ENCODE results near the gene TMEM120B.
"Not testable (repeated sequence)": the region's sequence is repeated elsewhere in the genome, so short reads cannot be mapped to it uniquely, and the experiment has no call there.

The TMEM120B gene

GRCh38 chr12:121738340-121738858, 25.8 kb downstream of the TMEM120B start:
- H3K36me3 ChIP-seq (ENCODE audit: insufficient read depth) = no peaks in the 10 kb centered on the region
- TF ChIP-seq CTCF (conservative IDR thresholded peaks at IDR 0.05; ENCODE audit: low read depth, low read length) = no peak
- no peaks in the 10 kb centered on the region for H3K4me1 ChIP-seq (ENCODE audit: low read depth, poor library complexity, severe bottlenecking)
- H3K4me2 ChIP-seq = no peak overlapping the region
- H2AFZ ChIP-seq (ENCODE audit: low read depth) = no peak overlapping the region
- H3K4me3 ChIP-seq (IDR thresholded peaks at IDR 0.05; ENCODE audit: insufficient read depth, low read depth, low read length) = no peak overlapping the region
- H4K20me1 ChIP-seq (ENCODE audit: insufficient read depth) = no peaks in the 10 kb centered on the region
- H3K27me3 ChIP-seq (ENCODE audit: insufficient read depth, low read depth) = no peaks in the 10 kb centered on the region
- H3K9ac ChIP-seq = no peak overlapping the region
- H3K79me2 ChIP-seq (ENCODE audit: insufficient read depth, low read depth) = no peaks in the 10 kb centered on the region
- H3K27ac ChIP-seq = no peak overlapping the region

- no peaks in the 10 kb centered on the region for H3K36me3 ChIP-seq (ENCODE audit: insufficient read depth)
- H3K9ac ChIP-seq = no peak overlapping the region
- no peak overlapping the region for H3K4me3 ChIP-seq (IDR thresholded peaks at IDR 0.05; ENCODE audit: insufficient read depth, low read depth, low read length)
- H4K20me1 ChIP-seq (ENCODE audit: insufficient read depth) = no peaks in the 10 kb centered on the region
- no peaks in the 10 kb centered on the region for H3K27me3 ChIP-seq (ENCODE audit: insufficient read depth, low read depth)
- H2AFZ ChIP-seq (ENCODE audit: low read depth) = no peak overlapping the region
- no peak overlapping the region for H3K4me2 ChIP-seq
- H3K27ac ChIP-seq = no peak overlapping the region
- H3K4me1 ChIP-seq (ENCODE audit: low read depth, poor library complexity, severe bottlenecking) = no peaks in the 10 kb centered on the region
- H3K79me2 ChIP-seq (ENCODE audit: insufficient read depth, low read depth) = no peaks in the 10 kb centered on the region
- TF ChIP-seq CTCF (conservative IDR thresholded peaks at IDR 0.05; ENCODE audit: low read depth, low read length) = no peak
Observed at GRCh38 chr12:121740847-121741246, 28.3 kb downstream of the TMEM120B start.

- H3K4me2 ChIP-seq = no peak overlapping the region
- H3K27me3 ChIP-seq (ENCODE audit: insufficient read depth, low read depth) = no peaks in the 10 kb centered on the region
- H3K36me3 ChIP-seq (ENCODE audit: insufficient read depth) = no peaks in the 10 kb centered on the region
- no peak overlapping the region for H3K27ac ChIP-seq
- H3K4me3 ChIP-seq (IDR thresholded peaks at IDR 0.05; ENCODE audit: insufficient read depth, low read depth, low read length) = no peak overlapping the region
- H4K20me1 ChIP-seq (ENCODE audit: insufficient read depth) = no peaks in the 10 kb centered on the region
- TF ChIP-seq CTCF (conservative IDR thresholded peaks at IDR 0.05; ENCODE audit: low read depth, low read length) = no peak
- H3K79me2 ChIP-seq (ENCODE audit: insufficient read depth, low read depth) = no peaks in the 10 kb centered on the region
- H2AFZ ChIP-seq (ENCODE audit: low read depth) = no peak overlapping the region
- no peak overlapping the region for H3K9ac ChIP-seq
- H3K4me1 ChIP-seq (ENCODE audit: low read depth, poor library complexity, severe bottlenecking) = no peaks in the 10 kb centered on the region
Observed at GRCh38 chr12:121741743-121742142, 29.2 kb downstream of the TMEM120B start.

GRCh38 chr12:121745545-121745944, 33.0 kb downstream of the TMEM120B start:
- H3K27me3 ChIP-seq (ENCODE audit: insufficient read depth, low read depth); H3K27ac ChIP-seq; H3K4me2 ChIP-seq; H3K36me3 ChIP-seq (ENCODE audit: insufficient read depth); H3K79me2 ChIP-seq (ENCODE audit: insufficient read depth, low read depth); H4K20me1 ChIP-seq (ENCODE audit: insufficient read depth); H3K9ac ChIP-seq; H3K4me1 ChIP-seq (ENCODE audit: low read depth, poor library complexity, severe bottlenecking); H3K4me3 ChIP-seq (IDR thresholded peaks at IDR 0.05; ENCODE audit: insufficient read depth, low read depth, low read length); H2AFZ ChIP-seq (ENCODE audit: low read depth): not testable (repeated sequence)

GRCh38 chr12:121748218-121748570, 35.6 kb downstream of the TMEM120B start:
- Histone ChIP-seq H3K36me3 (ENCODE audit: insufficient read depth) (no peaks in the 10 kb centered on the region), H3K27ac (no peak overlapping the region), H3K4me2 (no peak overlapping the region), H3K27me3 (ENCODE audit: insufficient read depth, low read depth) (no peaks in the 10 kb centered on the region), H2AFZ (ENCODE audit: low read depth) (no peak overlapping the region), H4K20me1 (ENCODE audit: insufficient read depth) (no peaks in the 10 kb centered on the region), H3K79me2 (ENCODE audit: insufficient read depth, low read depth) (no peaks in the 10 kb centered on the region), H3K4me1 (ENCODE audit: low read depth, poor library complexity, severe bottlenecking) (no peaks in the 10 kb centered on the region), H3K4me3 (IDR thresholded peaks at IDR 0.05; ENCODE audit: insufficient read depth, low read depth, low read length) (no peak overlapping the region), H3K9ac (no peak overlapping the region)
- no peak for TF ChIP-seq CTCF (conservative IDR thresholded peaks at IDR 0.05; ENCODE audit: low read depth, low read length)

All from KMS-11 (cell line).